ENCODE data around the gene NPY2R. TPM values are rescaled to one million over a fixed set of nuclear protein-coding genes. Genes with fewer than 3 reads are reported as not detected.

Gene NPY2R
- total RNA-seq, 1 donor from 2014 or later = 0.27 TPM

GRCh38 chr4:155248002-155248896 is 39.8 kb downstream of the NPY2R start:
- intact Hi-C loops (cut with DNase I) = no loop called here

GRCh38 chr4:155249016-155249566 is 40.7 kb downstream of the NPY2R start:
- Histone ChIP-seq H3K9me3 (no peaks in the 10 kb centered on the region), H3K27me3 (ENCODE audit: low read depth) (no peaks in the 10 kb centered on the region), H3K27ac (no peak overlapping the region), H3K4me1 (no peaks in the 10 kb centered on the region), H3K4me3 (no peak overlapping the region), H3K36me3 (no peaks in the 10 kb centered on the region)
- ATAC-seq = no peak
- intact Hi-C loops (cut with DNase I) = no loop called here
- DNase-seq = no peak
- TF ChIP-seq, protein P1, sequence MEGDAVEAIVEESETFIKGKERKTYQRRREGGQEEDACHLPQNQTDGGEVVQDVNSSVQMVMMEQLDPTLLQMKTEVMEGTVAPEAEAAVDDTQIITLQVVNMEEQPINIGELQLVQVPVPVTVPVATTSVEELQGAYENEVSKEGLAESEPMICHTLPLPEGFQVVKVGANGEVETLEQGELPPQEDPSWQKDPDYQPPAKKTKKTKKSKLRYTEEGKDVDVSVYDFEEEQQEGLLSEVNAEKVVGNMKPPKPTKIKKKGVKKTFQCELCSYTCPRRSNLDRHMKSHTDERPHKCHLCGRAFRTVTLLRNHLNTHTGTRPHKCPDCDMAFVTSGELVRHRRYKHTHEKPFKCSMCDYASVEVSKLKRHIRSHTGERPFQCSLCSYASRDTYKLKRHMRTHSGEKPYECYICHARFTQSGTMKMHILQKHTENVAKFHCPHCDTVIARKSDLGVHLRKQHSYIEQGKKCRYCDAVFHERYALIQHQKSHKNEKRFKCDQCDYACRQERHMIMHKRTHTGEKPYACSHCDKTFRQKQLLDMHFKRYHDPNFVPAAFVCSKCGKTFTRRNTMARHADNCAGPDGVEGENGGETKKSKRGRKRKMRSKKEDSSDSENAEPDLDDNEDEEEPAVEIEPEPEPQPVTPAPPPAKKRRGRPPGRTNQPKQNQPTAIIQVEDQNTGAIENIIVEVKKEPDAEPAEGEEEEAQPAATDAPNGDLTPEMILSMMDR (IDR thresholded peaks at IDR 0.05) = no peak

More at GRCh38 chr4:155248002-155248896, 39.8 kb downstream of the NPY2R start:
- Histone ChIP-seq H3K9me3 (no peaks in the 10 kb centered on the region), H3K4me3 (no peak overlapping the region), H3K36me3 (no peaks in the 10 kb centered on the region), H3K27me3 (ENCODE audit: low read depth) (no peaks in the 10 kb centered on the region), H3K27ac (no peak overlapping the region), H3K4me1 (no peaks in the 10 kb centered on the region)
- TF ChIP-seq, protein P1 (IDR thresholded peaks at IDR 0.05) = no peak
- DNase-seq = no peak
- ATAC-seq = no peak

DNA sequence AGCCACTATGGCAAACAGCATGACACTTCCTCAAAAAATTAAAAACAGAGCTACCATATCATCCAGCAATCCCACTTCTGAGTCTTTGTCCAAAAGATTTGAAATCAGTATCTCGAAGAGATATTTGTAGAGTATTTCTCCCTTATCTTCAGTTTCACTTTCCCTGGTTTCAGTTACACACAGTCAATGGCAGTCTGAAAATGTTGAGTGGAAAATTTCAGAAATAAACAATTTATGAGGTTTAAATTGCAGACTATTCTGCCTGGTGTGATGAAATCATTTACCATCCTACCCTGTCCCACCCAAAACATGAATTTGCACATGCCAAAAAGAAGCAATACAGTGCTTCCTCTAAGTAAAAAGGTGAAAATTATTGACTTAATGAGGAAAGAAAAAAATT is 43.9 kb downstream of the NPY2R start:
- TF ChIP-seq, protein P1 (IDR thresholded peaks at IDR 0.05) = no peak
- Histone ChIP-seq H3K27me3 (ENCODE audit: low read depth) (no peaks in the 10 kb centered on the region), H3K36me3 (no peaks in the 10 kb centered on the region), H3K9me3 (no peaks in the 10 kb centered on the region), H3K4me1 (no peaks in the 10 kb centered on the region), H3K4me3 (no peak overlapping the region), H3K27ac (no peak overlapping the region)
- DNase-seq = no peak
- intact Hi-C loops (cut with DNase I) = no loop called here
- no peak for ATAC-seq

- intact Hi-C loops (cut with DNase I) = no loop called here
- ATAC-seq = no peak
- no peak overlapping the region for H3K27ac ChIP-seq
- H3K27me3 ChIP-seq (ENCODE audit: low read depth) = no peaks in the 10 kb centered on the region
- TF ChIP-seq, protein P1 (IDR thresholded peaks at IDR 0.05) = no peak
- no peak overlapping the region for H3K4me3 ChIP-seq
- H3K9me3 ChIP-seq = no peaks in the 10 kb centered on the region
- DNase-seq = no peak
- H3K4me1 ChIP-seq = no peaks in the 10 kb centered on the region
- H3K36me3 ChIP-seq = no peaks in the 10 kb centered on the region
These were observed 55.0 kb downstream of the NPY2R start for GRCh38 chr4:155263480-155263879.

GRCh38 chr4:155265113-155265512 is 56.7 kb downstream of the NPY2R start:
- no peaks in the 10 kb centered on the region for H3K9me3 ChIP-seq
- intact Hi-C loops (cut with DNase I) = no loop called here
- TF ChIP-seq, protein P1 (IDR thresholded peaks at IDR 0.05) = no peak
- no peaks in the 10 kb centered on the region for H3K36me3 ChIP-seq
- no peak overlapping the region for H3K4me3 ChIP-seq
- H3K27ac ChIP-seq = no peak overlapping the region
- no peaks in the 10 kb centered on the region for H3K4me1 ChIP-seq
- ATAC-seq (no peak), DNase-seq (no peak)
- no peaks in the 10 kb centered on the region for H3K27me3 ChIP-seq (ENCODE audit: low read depth)

Other genes starting within 250 kb of the NPY2R start
- 14.7 TPM for gene MAP9, start 168.3 kb downstream of the NPY2R start, total RNA-seq